ENCODE data around the gene TPBGL.

DNA sequence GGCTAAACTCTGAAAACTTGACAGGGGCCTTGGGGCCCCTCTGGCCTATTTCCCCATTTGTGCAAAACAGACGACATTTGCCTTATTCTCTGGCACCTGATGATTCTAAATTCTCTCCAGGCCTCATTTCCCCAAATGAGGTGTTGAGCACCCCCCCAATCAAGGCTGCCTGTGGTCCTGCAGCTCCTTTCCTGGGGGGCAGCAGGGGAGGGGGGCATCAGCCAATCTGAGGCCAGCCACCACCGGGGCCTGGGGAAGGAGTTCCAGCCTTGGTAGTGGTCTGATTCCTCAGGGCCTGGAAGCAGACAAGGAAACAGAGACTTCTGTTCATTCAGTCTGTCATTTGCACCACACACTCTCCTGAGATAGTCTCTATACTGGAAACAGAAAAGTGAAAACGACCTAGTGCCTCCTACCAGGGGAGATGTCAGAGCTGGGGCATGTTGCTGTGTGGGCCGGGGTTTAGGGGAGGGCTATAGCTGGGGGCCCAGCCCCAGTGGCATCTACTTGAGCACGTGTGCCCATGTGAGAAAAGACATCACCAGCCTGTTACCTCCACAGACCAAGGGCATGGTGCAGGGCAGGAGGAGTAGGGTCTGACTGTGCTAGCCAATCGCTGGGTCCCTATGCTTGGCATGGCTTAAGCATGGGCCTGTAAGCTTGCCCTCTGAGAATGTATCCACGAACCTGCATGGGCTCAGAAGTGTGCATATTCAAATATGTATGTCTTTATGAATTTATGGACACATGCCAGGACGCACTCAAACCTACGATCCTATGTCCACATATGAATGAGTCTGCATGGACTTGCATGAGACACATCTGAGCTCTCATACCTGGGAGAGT, 1.8 kb upstream of the TPBGL start:
- TF ChIP-seq GATA2 (IDR thresholded peaks at IDR 0.05; ENCODE audit: low read depth, low read length) (no peak), GATA3 (IDR thresholded peaks at IDR 0.05; ENCODE audit: low read depth, low read length) (no peak)

Measured in SH-SY5Y (cell line).